Effector memory CD4-positive, alpha-beta T cell (primary cell): ENCODE results near the gene BRD1.
A peak's percentile ranks its signal among the peaks of the same experiment; 100 is the strongest.

Experiments
- DNase-seq, 3 donors: peaks; one replicate each; pipeline ENCODE4 v3.0.0-alpha.2; 2020
- H3K27ac ChIP-seq: 2 replicates; pipeline ENCODE4 v1.7.0; 2013; ENCODE audit warnings: mild to moderate bottlenecking, low read length, moderate library complexity; ENCODE audit not compliant: insufficient read depth, poor library complexity, severe bottlenecking
- H3K27me3 ChIP-seq: replicated peaks from 2 replicates; pipeline ENCODE4 v1.7.0; 2013; ENCODE audit warnings: mild to moderate bottlenecking, low read length; ENCODE audit not compliant: insufficient read depth, control insufficient read depth, poor library complexity, severe bottlenecking
- H3K36me3 ChIP-seq: 2 replicates; pipeline ENCODE4 v1.7.0; 2013; ENCODE audit warnings: mild to moderate bottlenecking, low read length, moderate library complexity; ENCODE audit not compliant: control insufficient read depth, insufficient read depth
- H3K4me1 ChIP-seq: 2 replicates; pipeline ENCODE4 v1.7.0; 2013; ENCODE audit warnings: low read length, mild to moderate bottlenecking; ENCODE audit not compliant: control insufficient read depth, insufficient read depth, poor library complexity, severe bottlenecking
- H3K4me3 ChIP-seq: 2 replicates; pipeline ENCODE4 v1.7.0; 2013; ENCODE audit warnings: low read length, low read depth, mild to moderate bottlenecking; ENCODE audit not compliant: insufficient read depth, poor library complexity, severe bottlenecking
- H3K9me3 ChIP-seq: 2 replicates; pipeline ENCODE4 v1.7.0; 2013; ENCODE audit warnings: mild to moderate bottlenecking, low read length, moderate library complexity; ENCODE audit not compliant: control insufficient read depth

The BRD1 gene

DNA sequence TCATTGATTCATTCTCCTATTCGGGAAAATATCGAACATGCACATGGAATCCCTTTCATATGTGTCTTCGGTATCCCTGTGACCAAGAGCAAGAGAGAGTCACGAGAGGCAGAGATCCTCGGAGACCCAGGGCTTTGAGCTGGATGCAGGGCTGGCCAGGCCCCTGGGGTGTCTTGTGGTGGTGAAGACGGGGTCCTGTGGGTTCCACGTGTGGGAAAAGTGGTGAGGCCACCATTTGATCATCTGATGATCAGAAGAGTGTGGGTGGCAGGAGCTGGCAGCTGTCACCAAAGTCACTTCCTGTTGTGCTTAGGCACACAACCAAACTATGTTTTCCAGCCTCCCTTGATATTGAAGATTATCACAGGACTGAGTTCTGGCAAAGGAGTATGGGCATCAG lies 94.0 kb downstream of the BRD1 start:
- Histone ChIP-seq H3K36me3 (no peaks in the 10 kb centered on the region), H3K27me3 (peaks cover 13% of the 10 kb centered on the region), H3K9me3 (no peaks in the 10 kb centered on the region), H3K4me3 (no peak overlapping the region), H3K4me1 (peaks cover 6% of the 10 kb centered on the region), H3K27ac (no peak overlapping the region)
- DNase-seq = no peak

DNA sequence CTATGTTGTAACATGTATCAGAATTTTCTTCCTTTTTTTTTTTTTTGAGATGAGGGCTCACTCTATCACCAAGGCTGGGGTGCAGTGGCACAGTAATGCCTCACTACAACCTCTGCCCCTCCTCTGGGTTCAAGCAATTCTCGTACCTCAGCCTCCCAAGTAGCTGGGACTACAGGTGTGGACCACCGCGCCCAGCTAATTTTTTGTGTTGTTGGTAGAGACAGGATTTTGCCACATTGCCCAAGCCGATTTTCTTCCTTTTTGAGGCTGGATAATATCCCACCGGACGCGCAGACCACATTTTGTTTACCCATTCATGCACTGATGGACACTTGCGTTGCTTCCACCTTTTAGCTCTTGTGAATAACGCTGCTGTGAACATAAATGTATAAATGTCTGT lies 97.0 kb downstream of the BRD1 start:
- H3K36me3 ChIP-seq = no peaks in the 10 kb centered on the region
- no peak overlapping the region for H3K4me3 ChIP-seq
- peaks cover 6% of the 10 kb centered on the region for H3K4me1 ChIP-seq
- DNase-seq = no peak
- H3K27me3 ChIP-seq = peaks cover 16% of the 10 kb centered on the region
- no peaks in the 10 kb centered on the region for H3K9me3 ChIP-seq
- no peak overlapping the region for H3K27ac ChIP-seq

DNA sequence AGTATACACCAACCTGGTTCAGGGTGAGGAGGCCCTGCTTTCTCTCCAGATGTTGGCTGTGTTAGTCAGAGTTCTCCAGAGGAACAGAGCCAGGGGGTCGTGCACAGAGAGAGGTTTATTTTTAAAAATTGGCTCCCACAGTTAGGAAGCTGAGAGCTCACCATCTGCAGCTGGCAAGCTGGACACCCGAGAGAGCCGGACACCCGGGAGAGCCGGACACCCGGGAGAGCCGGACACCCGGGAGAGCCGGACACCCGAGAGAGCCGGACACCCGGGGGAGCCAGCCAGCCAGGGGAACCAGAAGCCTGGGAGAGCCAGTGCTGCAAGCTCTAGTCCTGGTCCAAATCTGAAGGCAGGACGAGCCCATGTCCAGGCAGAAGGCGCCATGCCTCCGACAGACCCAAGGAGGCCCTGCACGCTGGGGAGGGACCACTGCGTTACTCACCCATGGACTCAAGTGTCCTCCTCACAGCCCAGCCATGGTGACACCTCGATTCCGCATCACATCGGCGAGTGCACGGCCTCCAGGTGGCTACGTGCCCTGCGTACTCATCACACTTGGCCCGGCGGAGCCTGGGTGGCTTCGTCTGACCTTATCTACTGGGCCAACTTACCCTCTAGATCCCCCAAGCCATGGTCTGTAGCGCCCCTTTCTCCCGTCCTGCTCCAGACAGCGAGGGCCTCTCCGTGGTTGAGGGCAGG lies 99.0 kb downstream of the BRD1 start:
- Histone ChIP-seq H3K27me3 (peaks cover 5% of the 10 kb centered on the region), H3K4me1 (peaks cover 2% of the 10 kb centered on the region), H3K27ac (no peak overlapping the region), H3K9me3 (no peaks in the 10 kb centered on the region), H3K4me3 (no peak overlapping the region), H3K36me3 (no peaks in the 10 kb centered on the region)
- DNase-seq = no peak

DNA sequence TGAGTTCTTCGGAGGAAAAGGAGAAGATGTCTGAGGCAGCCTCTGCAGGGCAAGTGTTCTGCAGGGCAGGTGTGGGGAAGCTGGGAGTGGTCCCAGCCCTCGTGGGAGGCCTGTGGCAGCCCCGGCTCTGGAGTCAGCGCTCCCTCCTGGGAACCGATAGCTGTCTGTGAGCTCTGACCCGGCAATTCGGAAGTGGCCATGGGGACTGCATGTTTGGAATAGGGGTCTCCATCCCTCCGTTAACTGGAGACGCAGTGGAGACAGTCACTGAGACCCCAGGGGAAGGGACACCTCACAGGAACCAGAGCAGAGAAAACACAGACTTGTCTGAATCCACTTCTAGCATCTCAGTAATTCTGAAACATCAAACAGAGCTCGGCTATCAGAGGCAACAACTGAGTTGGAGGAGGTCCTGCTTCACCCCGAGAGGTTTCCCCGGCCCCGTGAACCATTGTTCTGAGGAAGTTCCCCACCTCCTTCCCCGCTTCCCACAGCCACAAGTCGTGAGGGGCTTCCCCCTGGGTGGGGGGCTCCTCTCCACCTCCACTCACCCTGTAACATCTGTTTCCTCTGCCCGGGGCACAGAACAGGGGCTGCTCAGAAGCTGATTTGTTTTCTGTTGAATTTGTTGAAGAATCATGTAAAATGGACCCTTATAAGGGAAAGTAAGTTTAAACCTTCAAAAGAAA lies 99.6 kb downstream of the BRD1 start:
- peaks cover 5% of the 10 kb centered on the region for H3K27me3 ChIP-seq

DNA sequence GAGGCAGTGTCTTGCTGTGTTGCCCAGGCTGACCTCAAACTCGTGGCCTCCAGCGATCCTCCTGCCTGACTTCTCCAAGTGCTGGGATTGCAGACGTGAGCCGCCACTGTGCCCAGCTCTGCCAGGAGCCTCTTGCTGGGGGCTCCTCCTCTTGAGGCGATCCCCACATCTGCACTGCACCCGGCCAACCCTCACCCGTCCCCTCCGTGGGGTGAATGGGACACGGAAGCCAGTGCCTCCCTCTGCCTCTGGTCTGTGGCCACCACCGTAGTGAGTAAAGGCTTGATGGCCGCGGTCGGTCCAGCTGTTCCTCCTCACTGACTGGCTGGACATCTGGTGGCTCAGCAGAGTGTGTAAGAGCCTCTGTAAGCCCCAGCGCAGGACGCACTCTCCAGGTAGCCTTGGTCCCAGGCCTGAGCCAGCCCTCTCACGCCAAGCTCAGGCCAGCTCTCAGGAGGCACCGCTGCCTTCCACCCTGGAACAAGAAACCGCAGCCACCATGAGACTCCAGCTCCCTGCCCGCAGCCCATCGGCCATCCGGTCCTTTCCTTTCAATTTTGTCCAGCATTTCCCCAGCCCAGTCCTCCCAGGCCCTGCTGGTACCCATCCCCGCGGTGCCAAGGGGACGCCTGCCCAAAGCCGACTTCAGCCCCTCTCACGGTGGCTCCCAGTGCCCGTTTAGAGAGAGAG lies 100.3 kb downstream of the BRD1 start:
- Histone ChIP-seq H3K27ac (no peak overlapping the region), H3K9me3 (no peaks in the 10 kb centered on the region), H3K36me3 (no peaks in the 10 kb centered on the region), H3K4me1 (no peaks in the 10 kb centered on the region), H3K27me3 (peaks cover 5% of the 10 kb centered on the region), H3K4me3 (no peak overlapping the region)
- no peak for DNase-seq

More for the DNA sequence above, 99.6 kb downstream of the BRD1 start:
- no peak overlapping the region for H3K27ac ChIP-seq
- no peaks in the 10 kb centered on the region for H3K9me3 ChIP-seq
- no peaks in the 10 kb centered on the region for H3K36me3 ChIP-seq
- no peaks in the 10 kb centered on the region for H3K4me1 ChIP-seq
- no peak overlapping the region for H3K4me3 ChIP-seq
- no peak for DNase-seq

DNA sequence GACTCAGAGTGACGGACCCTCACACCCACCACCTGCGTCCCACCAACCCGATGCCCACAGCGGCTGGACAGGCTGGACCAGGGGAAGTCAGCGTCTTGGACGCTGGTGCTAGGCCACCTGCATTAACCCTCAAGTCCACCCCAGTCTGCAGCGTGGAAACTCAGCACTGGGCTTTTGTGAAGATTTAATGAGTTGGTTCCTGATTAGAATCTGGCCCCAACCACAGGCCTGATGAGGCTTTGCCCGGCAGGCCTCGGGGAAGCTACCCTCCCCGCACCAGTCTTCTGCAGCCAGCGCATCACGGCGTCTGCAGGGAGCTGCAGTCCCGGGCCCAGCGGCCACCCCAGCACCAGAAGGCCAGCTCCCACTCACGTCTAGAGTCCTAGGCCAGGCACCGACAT lies 101.0 kb downstream of the BRD1 start:
- peaks cover 5% of the 10 kb centered on the region for H3K27me3 ChIP-seq

DNA sequence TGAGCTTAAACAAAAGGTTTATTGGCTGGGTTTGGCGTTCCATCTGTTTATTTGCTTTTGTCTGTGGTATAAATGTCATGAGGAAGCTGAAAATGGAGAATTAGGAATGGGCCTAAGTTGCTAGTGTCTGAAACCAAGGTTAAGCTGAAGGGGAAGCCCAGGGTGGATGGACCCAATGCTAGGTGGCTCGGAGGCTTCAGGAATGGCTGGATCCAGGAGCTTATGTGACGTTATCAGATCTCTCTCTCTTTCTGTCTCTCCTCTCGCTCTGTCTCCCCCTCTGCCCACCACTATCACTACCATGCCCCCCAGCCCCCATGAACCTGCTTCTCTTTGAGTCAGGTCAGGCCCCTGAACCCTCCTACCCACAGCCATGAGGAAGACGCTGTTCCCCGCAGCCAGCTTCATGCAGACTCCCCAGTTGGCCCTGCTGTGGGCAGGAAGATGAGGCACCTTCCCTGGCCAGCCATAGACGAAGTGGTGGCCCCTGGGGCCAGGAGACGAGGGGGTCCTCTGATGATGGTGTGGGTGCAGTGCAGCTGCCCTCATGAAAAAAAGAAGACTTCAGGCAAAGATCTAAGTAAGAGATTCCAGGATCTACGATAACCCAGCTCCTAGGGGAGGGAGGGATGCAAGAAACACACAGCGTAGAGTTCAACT lies 101.5 kb downstream of the BRD1 start:
- Histone ChIP-seq H3K4me1 (no peaks in the 10 kb centered on the region), H3K36me3 (no peaks in the 10 kb centered on the region), H3K9me3 (no peaks in the 10 kb centered on the region), H3K27me3 (peaks cover 5% of the 10 kb centered on the region), H3K4me3 (no peak overlapping the region), H3K27ac (no peak overlapping the region)
- DNase-seq = no peak

More for the DNA sequence above, 101.0 kb downstream of the BRD1 start:
- no peaks in the 10 kb centered on the region for H3K36me3 ChIP-seq
- no peak for DNase-seq
- no peaks in the 10 kb centered on the region for H3K9me3 ChIP-seq
- no peak overlapping the region for H3K27ac ChIP-seq
- no peaks in the 10 kb centered on the region for H3K4me1 ChIP-seq
- no peak overlapping the region for H3K4me3 ChIP-seq

DNA sequence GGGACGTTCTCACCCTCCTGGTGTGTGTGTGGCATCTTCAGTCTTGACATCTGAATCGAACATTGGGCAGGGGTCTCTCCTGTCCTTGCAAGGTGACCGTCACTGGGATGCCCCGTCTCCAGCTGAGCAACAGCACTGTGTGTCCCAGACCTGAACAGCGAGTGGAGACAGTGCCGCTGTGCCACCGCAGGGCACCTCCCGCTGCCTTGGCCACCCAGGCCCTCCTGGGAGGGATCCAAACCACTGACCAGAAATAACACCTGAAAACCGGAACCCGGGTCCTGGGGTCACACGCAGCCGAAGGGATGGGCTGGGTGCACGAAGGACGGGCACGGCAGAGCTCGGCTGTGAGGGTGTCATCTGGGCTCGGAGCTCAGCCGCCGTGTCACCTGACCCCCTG lies 102.2 kb downstream of the BRD1 start:
- no peaks in the 10 kb centered on the region for H3K4me1 ChIP-seq
- no peaks in the 10 kb centered on the region for H3K36me3 ChIP-seq
- no peak overlapping the region for H3K4me3 ChIP-seq
- no peak for DNase-seq
- H3K27ac ChIP-seq = no peak overlapping the region
- no peaks in the 10 kb centered on the region for H3K9me3 ChIP-seq
- H3K27me3 ChIP-seq = peaks cover 5% of the 10 kb centered on the region

DNA sequence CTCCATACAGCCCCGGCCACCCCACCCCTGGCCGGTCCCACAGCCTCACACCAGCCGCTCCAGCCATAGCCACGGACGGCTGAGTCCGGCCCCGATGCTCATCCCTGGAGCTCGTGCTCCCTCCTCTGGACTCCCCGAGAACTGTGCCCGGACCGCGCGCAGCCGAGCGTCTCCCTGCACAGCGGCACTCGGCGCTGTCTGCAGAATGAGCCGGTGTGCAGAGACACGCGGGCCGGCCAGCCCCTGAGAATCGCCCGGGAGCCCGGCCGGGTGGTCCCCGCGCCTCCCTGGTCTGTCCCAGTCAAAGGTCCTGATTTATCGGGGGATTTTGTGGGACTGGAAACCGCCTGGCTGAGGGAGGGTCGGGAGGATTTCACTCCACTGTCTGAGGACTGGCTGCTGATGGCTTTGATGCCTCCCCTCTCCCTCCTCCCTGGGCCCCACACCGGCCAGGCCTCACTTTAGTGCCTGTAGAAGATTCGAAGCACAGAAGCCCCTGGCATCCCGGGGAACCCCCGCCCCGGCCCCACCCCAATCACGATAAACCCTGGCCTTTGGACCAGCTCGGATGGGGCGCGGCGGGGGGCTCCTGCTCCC lies 102.7 kb downstream of the BRD1 start:
- peak; percentile 20 to 49 (median 25) for DNase-seq
- peak overlapping the region; percentile 66 for H3K4me3 ChIP-seq

More for the DNA sequence above, 102.7 kb downstream of the BRD1 start:
- peaks cover 5% of the 10 kb centered on the region for H3K27me3 ChIP-seq
- H3K36me3 ChIP-seq = no peaks in the 10 kb centered on the region
- no peaks in the 10 kb centered on the region for H3K9me3 ChIP-seq
- no peak overlapping the region for H3K27ac ChIP-seq
- no peaks in the 10 kb centered on the region for H3K4me1 ChIP-seq
